Parathyroid adenoma (tissue), 2 donors: ENCODE data around the gene HHIPL1.

Source experiments
- H2AFZ ChIP-seq: fragments of 300-600 bp; sonication (generic); one replicate; pipeline ENCODE4 v1.7.0; 2017; ENCODE audit warnings: antibody characterized with exemption, mild to moderate bottlenecking
- H3K27ac ChIP-seq: fragments of 300-600 bp; sonication (generic); one replicate; pipeline ENCODE4 v1.7.0; 2017
- H3K27me3 ChIP-seq: fragments of 300-600 bp; sonication (generic); one replicate; pipeline ENCODE4 v1.7.0; 2017; ENCODE audit warnings: low read length; ENCODE audit not compliant: control insufficient read depth, insufficient read depth
- H3K36me3 ChIP-seq: fragments of 300-600 bp; sonication (generic); one replicate; pipeline ENCODE4 v1.7.0; 2017; ENCODE audit warnings: low read length; ENCODE audit not compliant: control insufficient read depth, insufficient read depth
- H3K4me1 ChIP-seq: fragments of 300-600 bp; sonication (generic); one replicate; pipeline ENCODE4 v1.7.0; 2017; ENCODE audit warnings: control low read depth
- H3K4me2 ChIP-seq: fragments of 300-600 bp; sonication (generic); one replicate; pipeline ENCODE4 v1.7.0; 2017; ENCODE audit warnings: low read length
- H3K4me3 ChIP-seq: fragments of 300-600 bp; sonication (generic); one replicate; pipeline ENCODE4 v1.7.0; 2017; ENCODE audit warnings: low read depth, low read length
- H3K79me2 ChIP-seq: fragments of 300-600 bp; sonication (generic); one replicate; pipeline ENCODE4 v1.7.0; 2017; ENCODE audit warnings: control low read depth
- H3K9ac ChIP-seq: fragments of 300-600 bp; sonication (generic); one replicate; pipeline ENCODE4 v1.7.0; 2017; ENCODE audit warnings: mild to moderate bottlenecking
- H3K9me3 ChIP-seq: fragments of 300-600 bp; sonication (generic); one replicate; pipeline ENCODE4 v1.7.0; 2017; ENCODE audit warnings: low read length; ENCODE audit not compliant: control insufficient read depth
- CTCF ChIP-seq: fragments of 300-600 bp; sonication (generic); IDR thresholded peaks from one replicate; pipeline ENCODE4 v1.7.0; 2017; ENCODE audit warnings: antibody characterized with exemption, mild to moderate bottlenecking
- donor health status: primary hyperparathyroidism.

The HHIPL1 gene

GRCh38 chr14:99615497-99616157, 29.3 kb upstream of the HHIPL1 start:
- no peaks in the 10 kb centered on the region for H3K36me3 ChIP-seq
- no peaks in the 10 kb centered on the region for H3K79me2 ChIP-seq
- H3K27ac ChIP-seq = no peak overlapping the region
- no peak overlapping the region for H2AFZ ChIP-seq
- no peak for TF ChIP-seq CTCF
- no peaks in the 10 kb centered on the region for H3K4me1 ChIP-seq
- no peaks in the 10 kb centered on the region for H3K27me3 ChIP-seq
- no peaks in the 10 kb centered on the region for H3K9me3 ChIP-seq
- H3K4me2 ChIP-seq = no peak overlapping the region
- H3K4me3 ChIP-seq = no peak overlapping the region
- H3K9ac ChIP-seq = no peak overlapping the region

GRCh38 chr14:99616832-99617800, 27.8 kb upstream of the HHIPL1 start:
- H3K27me3 ChIP-seq = no peaks in the 10 kb centered on the region
- no peaks in the 10 kb centered on the region for H3K79me2 ChIP-seq
- H3K36me3 ChIP-seq = no peaks in the 10 kb centered on the region
- H3K4me2 ChIP-seq = no peak overlapping the region
- no peak overlapping the region for H3K9ac ChIP-seq
- no peak overlapping the region for H3K4me3 ChIP-seq
- no peaks in the 10 kb centered on the region for H3K9me3 ChIP-seq
- no peak overlapping the region for H2AFZ ChIP-seq
- H3K27ac ChIP-seq = no peak overlapping the region
- no peaks in the 10 kb centered on the region for H3K4me1 ChIP-seq
- TF ChIP-seq CTCF = no peak

DNA sequence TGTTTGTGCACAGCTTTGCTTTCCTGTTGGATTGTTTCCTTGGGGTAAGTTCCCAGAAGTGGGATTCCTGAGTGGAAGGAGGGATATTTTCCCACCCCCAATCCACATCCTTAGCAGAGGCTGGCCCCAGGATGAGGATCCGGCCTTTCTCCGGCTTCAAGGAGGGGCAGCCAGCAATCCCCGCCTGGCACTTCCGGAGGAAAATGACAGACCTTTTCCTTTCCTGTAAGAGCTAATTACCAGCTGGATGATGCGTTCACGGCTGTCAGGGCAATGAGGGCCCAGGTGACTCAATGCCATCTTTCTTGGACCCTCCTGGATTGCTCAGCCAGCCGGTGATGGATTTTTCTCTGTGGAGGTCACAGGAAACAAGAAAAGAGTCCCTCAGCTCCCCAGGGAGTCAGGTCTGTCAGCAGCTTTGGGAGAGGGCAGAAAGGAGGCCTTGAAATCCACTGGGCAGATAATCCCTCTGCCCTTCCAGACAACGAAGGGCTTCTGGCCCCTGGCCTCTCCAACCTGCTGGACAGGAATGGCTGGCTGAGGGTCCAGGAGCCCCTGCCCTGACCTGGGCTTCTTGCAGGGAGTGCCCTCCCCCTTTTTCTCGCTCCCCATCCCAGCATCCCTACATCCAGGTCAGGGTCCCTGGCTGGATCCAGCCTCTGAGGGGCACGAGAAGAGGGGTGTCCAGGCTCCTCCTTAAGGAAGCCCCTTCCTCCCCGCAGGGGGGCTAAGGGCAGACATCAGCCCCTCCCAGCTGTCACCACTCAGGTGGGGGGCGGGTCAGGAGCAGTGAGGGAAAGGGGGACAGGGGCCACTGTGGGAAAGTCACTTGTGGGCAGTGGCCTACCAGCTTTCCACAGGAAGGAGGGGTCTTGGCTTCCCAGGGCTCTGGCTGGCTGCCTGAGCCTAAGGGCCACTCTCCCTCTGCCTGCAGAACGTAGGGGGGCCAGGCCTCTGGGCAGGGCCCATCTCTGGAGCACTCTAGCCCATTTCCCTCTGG, 24.8 kb upstream of the HHIPL1 start:
- Histone ChIP-seq H3K4me2 (no peak overlapping the region), H2AFZ (no peak overlapping the region), H3K27ac (peak overlapping the region; percentile 20), H3K36me3 (no peaks in the 10 kb centered on the region), H3K4me1 (no peaks in the 10 kb centered on the region), H3K4me3 (no peak overlapping the region), H3K9ac (no peak overlapping the region), H3K27me3 (no peaks in the 10 kb centered on the region), H3K9me3 (no peaks in the 10 kb centered on the region), H3K79me2 (no peaks in the 10 kb centered on the region)
- no peak for TF ChIP-seq CTCF

DNA sequence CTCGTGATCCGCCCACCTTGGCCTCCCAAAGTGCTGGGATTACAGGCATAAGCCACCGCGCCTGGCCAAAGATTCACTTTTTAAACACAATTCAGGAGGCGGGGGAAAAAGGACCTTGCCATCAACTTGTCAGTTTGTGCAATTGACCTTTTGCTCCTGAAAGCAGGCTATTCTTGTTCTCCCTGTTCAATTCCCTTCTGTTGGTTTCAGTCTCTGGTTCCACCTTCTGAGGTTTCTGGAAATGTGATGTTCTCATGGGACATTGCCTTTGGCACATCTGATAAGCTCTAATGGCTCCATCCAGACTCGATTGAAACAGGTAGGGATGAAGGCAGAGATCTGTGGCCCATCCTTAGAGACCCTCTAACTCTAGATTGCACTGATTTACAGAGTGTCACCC, 23.0 kb upstream of the HHIPL1 start:
- Histone ChIP-seq H3K79me2 (no peaks in the 10 kb centered on the region), H3K27ac (no peak overlapping the region), H3K36me3 (no peaks in the 10 kb centered on the region), H2AFZ (no peak overlapping the region), H3K9me3 (no peaks in the 10 kb centered on the region), H3K4me3 (no peak overlapping the region), H3K4me1 (no peaks in the 10 kb centered on the region), H3K27me3 (no peaks in the 10 kb centered on the region), H3K9ac (no peak overlapping the region), H3K4me2 (no peak overlapping the region)
- no peak for TF ChIP-seq CTCF
